GM13977 (cell line): ENCODE results near the gene TJAP1.
"Not testable (repeated sequence)": the region's sequence is repeated elsewhere in the genome, so short reads cannot be mapped to it uniquely, and the experiment has no call there.

ENCODE experiments used
- DNase-seq: peaks from one replicate; pipeline ENCODE4 v3.0.0; 2012; ENCODE audit warnings: low spot score
- CTCF ChIP-seq: IDR thresholded peaks from 2 replicates; pipeline ENCODE4 v1.5.1; 2012; ENCODE audit warnings: mild to moderate bottlenecking, control low read depth; ENCODE audit not compliant: insufficient read depth; ENCODE audit errors: extremely low read depth, missing control alignments
- in situ Hi-C: fragments of 300-500 bp; cut with MboI; formaldehyde crosslinking; loops from one replicate; pipeline ENCODE4 v1.12.0; 2022; ENCODE audit warnings: low sequenced_read_pairs, low pct_unique_long_range_greater_than_20kb, mixed read lengths, inconsistent platforms; ENCODE audit not compliant: unreplicated experiment

TJAP1 gene

GRCh38 chr6:43523284-43523683, 45.9 kb downstream of the TJAP1 start:
- in situ Hi-C loops: no loop called here
- DNase-seq: no peak
- TF ChIP-seq CTCF: no peak

- no peak for TF ChIP-seq CTCF
- no peak for DNase-seq
- in situ Hi-C loops: no loop called here
These were observed 47.2 kb downstream of the TJAP1 start for GRCh38 chr6:43524483-43524961.

- in situ Hi-C loops: no loop called here
- no peak for TF ChIP-seq CTCF
- no peak for DNase-seq
These were observed 54.8 kb downstream of the TJAP1 start for GRCh38 chr6:43532201-43532600.

GRCh38 chr6:43538986-43539385, 61.6 kb downstream of the TJAP1 start:
- DNase-seq, in situ Hi-C loops: not testable (repeated sequence)

GRCh38 chr6:43539409-43539808, 62.0 kb downstream of the TJAP1 start:
- DNase-seq, in situ Hi-C loops: not testable (repeated sequence)

- no peak for DNase-seq
- in situ Hi-C loops: no loop called here
- TF ChIP-seq CTCF: no peak
These were observed 63.1 kb downstream of the TJAP1 start for GRCh38 chr6:43540507-43540906.

- in situ Hi-C loops: no loop called here
- TF ChIP-seq CTCF: no peak
These were observed 64.6 kb downstream of the TJAP1 start for GRCh38 chr6:43541774-43542471.

GRCh38 chr6:43544461-43544860, 67.1 kb downstream of the TJAP1 start:
- TF ChIP-seq CTCF: no peak
- DNase-seq: no peak
- in situ Hi-C loops: no loop called here

More at GRCh38 chr6:43541774-43542471, 64.6 kb downstream of the TJAP1 start:
- peak; percentile 52 for DNase-seq
